HEK293 (cell line): ENCODE data around the gene FGFR2.

Source experiments
- BCL11A ChIP-seq: fragments of 450-650 bp; formaldehyde crosslinking; IDR thresholded peaks from 2 replicates; pipeline ENCODE4 v1.5.1; 2016; ENCODE audit warnings: low read depth, missing biosample characterization, missing genetic modification characterization
- BCL11B ChIP-seq: fragments of 450-650 bp; formaldehyde crosslinking; IDR thresholded peaks from 2 replicates; pipeline ENCODE4 v1.5.1; 2016; ENCODE audit warnings: low read depth, missing biosample characterization, missing genetic modification characterization
- CTCF ChIP-seq: fragments of 450-650 bp; formaldehyde crosslinking; IDR thresholded peaks from 2 replicates; pipeline ENCODE4 v1.5.1; 2016; ENCODE audit warnings: missing biosample characterization, missing genetic modification characterization
- REST ChIP-seq: fragments of 450-650 bp; formaldehyde crosslinking; IDR thresholded peaks from 2 replicates; pipeline ENCODE4 v1.5.1; 2016; ENCODE audit warnings: missing biosample characterization, missing genetic modification characterization
- ZBTB8A ChIP-seq: fragments of 450-650 bp; formaldehyde crosslinking; IDR thresholded peaks from 2 replicates; pipeline ENCODE4 v1.5.1; 2016; ENCODE audit warnings: missing biosample characterization, missing genetic modification characterization
- ZNF214 ChIP-seq: fragments of 450-650 bp; formaldehyde crosslinking; IDR thresholded peaks from 2 replicates; pipeline ENCODE4 v1.5.1; 2017; ENCODE audit warnings: missing biosample characterization, mild to moderate bottlenecking, missing genetic modification characterization, borderline replicate concordance
- ZNF23 ChIP-seq: fragments of 450-650 bp; formaldehyde crosslinking; IDR thresholded peaks from 2 replicates; pipeline ENCODE4 v1.5.1; 2016; ENCODE audit warnings: missing biosample characterization, missing genetic modification characterization, borderline replicate concordance
- ZNF24 ChIP-seq: fragments of 450-650 bp; formaldehyde crosslinking; IDR thresholded peaks from 2 replicates; pipeline ENCODE4 v1.5.1; 2016; ENCODE audit warnings: missing biosample characterization, missing genetic modification characterization
- ZNF274 ChIP-seq, 2 experiments: fragments of 200-500 bp in 1 of 2; fragments of 450-650 bp in 1 of 2; sonication (Bioruptor generic) in 1 of 2; formaldehyde crosslinking in 1 of 2; IDR thresholded peaks; 2 replicates each; pipeline versions ENCODE4 v1.5.1 to v1.6.1; 2014 to 2016; ENCODE audit warnings: borderline replicate concordance in 1 of 2, inconsistent platforms in 1 of 2, low read length in 1 of 2, missing biosample characterization in 1 of 2, missing genetic modification characterization in 1 of 2
- ZNF623 ChIP-seq: fragments of 450-650 bp; formaldehyde crosslinking; IDR thresholded peaks from 2 replicates; pipeline ENCODE4 v1.5.1; 2016; ENCODE audit warnings: missing biosample characterization, missing genetic modification characterization
- ZNF660 ChIP-seq: fragments of 450-650 bp; IDR thresholded peaks from 2 replicates; pipeline ENCODE4 v1.5.1; 2018; ENCODE audit warnings: missing biosample characterization, mild to moderate bottlenecking, missing genetic modification characterization
- ZNF830 ChIP-seq: fragments of 450-650 bp; IDR thresholded peaks from 2 replicates; pipeline ENCODE4 v1.5.0; 2018; ENCODE audit warnings: missing biosample characterization, missing genetic modification characterization, low read depth, mild to moderate bottlenecking, moderate library complexity

GRCh38 chr10:121566755-121567154 is 31.5 kb downstream of the FGFR2 start:
- TF ChIP-seq CTCF (tag by site-specific recombination) = no peak
- no peak for TF ChIP-seq ZNF24 (tag by site-specific recombination)
- no peak for TF ChIP-seq REST (tag by site-specific recombination)
- no peak for TF ChIP-seq BCL11A (tag by site-specific recombination)
- no peak for TF ChIP-seq ZNF214 (tag by site-specific recombination)
- no peak for TF ChIP-seq ZNF623 (tag by site-specific recombination)
- TF ChIP-seq BCL11B = no peak
- TF ChIP-seq ZNF274 (IDR thresholded peaks at IDR 0.05; ENCODE audit: low read length) = no peak
- no peak for TF ChIP-seq ZNF274 (tag by site-specific recombination; IDR thresholded peaks at IDR 0.05; ENCODE audit: borderline replicate concordance)
- no peak for TF ChIP-seq ZNF660 (tag by site-specific recombination)
- no peak for TF ChIP-seq ZBTB8A
- no peak for TF ChIP-seq ZNF23 (tag by site-specific recombination)
- TF ChIP-seq ZNF830 (tag by site-specific recombination) = no peak
